ENCODE results near the gene RPAIN. TPM values are rescaled to one million over a fixed set of nuclear protein-coding genes. Genes with fewer than 3 reads are reported as not detected.
"Not testable (repeated sequence)": the region's sequence is repeated elsewhere in the genome, so short reads cannot be mapped to it uniquely, and the experiment has no call there.

Gene RPAIN
- total and polyA plus RNA-seq, 2 experiments from 2014 or later: 69.7 to 115 TPM

GRCh38 chr17:5434984-5435383, 15.0 kb downstream of the RPAIN start (continued):
- TF ChIP-seq, protein P1, sequence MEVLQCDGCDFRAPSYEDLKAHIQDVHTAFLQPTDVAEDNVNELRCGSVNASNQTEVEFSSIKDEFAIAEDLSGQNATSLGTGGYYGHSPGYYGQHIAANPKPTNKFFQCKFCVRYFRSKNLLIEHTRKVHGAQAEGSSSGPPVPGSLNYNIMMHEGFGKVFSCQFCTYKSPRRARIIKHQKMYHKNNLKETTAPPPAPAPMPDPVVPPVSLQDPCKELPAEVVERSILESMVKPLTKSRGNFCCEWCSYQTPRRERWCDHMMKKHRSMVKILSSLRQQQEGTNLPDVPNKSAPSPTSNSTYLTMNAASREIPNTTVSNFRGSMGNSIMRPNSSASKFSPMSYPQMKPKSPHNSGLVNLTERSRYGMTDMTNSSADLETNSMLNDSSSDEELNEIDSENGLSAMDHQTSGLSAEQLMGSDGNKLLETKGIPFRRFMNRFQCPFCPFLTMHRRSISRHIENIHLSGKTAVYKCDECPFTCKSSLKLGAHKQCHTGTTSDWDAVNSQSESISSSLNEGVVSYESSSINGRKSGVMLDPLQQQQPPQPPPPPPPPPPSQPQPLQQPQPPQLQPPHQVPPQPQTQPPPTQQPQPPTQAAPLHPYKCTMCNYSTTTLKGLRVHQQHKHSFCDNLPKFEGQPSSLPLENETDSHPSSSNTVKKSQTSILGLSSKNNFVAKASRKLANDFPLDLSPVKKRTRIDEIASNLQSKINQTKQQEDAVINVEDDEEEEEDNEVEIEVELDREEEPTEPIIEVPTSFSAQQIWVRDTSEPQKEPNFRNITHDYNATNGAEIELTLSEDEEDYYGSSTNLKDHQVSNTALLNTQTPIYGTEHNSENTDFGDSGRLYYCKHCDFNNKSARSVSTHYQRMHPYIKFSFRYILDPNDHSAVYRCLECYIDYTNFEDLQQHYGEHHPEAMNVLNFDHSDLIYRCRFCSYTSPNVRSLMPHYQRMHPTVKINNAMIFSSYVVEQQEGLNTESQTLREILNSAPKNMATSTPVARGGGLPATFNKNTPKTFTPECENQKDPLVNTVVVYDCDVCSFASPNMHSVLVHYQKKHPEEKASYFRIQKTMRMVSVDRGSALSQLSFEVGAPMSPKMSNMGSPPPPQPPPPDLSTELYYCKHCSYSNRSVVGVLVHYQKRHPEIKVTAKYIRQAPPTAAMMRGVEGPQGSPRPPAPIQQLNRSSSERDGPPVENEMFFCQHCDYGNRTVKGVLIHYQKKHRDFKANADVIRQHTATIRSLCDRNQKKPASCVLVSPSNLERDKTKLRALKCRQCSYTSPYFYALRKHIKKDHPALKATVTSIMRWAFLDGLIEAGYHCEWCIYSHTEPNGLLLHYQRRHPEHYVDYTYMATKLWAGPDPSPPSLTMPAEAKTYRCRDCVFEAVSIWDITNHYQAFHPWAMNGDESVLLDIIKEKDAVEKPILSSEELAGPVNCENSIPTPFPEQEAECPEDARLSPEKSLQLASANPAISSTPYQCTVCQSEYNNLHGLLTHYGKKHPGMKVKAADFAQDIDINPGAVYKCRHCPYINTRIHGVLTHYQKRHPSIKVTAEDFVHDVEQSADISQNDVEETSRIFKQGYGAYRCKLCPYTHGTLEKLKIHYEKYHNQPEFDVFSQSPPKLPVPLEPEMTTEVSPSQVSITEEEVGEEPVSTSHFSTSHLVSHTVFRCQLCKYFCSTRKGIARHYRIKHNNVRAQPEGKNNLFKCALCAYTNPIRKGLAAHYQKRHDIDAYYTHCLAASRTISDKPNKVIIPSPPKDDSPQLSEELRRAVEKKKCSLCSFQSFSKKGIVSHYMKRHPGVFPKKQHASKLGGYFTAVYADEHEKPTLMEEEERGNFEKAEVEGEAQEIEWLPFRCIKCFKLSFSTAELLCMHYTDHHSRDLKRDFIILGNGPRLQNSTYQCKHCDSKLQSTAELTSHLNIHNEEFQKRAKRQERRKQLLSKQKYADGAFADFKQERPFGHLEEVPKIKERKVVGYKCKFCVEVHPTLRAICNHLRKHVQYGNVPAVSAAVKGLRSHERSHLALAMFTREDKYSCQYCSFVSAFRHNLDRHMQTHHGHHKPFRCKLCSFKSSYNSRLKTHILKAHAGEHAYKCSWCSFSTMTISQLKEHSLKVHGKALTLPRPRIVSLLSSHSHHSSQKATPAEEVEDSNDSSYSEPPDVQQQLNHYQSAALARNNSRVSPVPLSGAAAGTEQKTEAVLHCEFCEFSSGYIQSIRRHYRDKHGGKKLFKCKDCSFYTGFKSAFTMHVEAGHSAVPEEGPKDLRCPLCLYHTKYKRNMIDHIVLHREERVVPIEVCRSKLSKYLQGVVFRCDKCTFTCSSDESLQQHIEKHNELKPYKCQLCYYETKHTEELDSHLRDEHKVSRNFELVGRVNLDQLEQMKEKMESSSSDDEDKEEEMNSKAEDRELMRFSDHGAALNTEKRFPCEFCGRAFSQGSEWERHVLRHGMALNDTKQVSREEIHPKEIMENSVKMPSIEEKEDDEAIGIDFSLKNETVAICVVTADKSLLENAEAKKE (CRISPR knock-in tag; IDR thresholded peaks at IDR 0.05): no peak
- TF ChIP-seq ZNF114 (CRISPR knock-in tag; IDR thresholded peaks at IDR 0.05): no peak
- TF ChIP-seq EZH2 (IDR thresholded peaks at IDR 0.05; ENCODE audit: low read depth, unreplicated experiment): no peak
- no peak for TF ChIP-seq POLR2AphosphoS5 (IDR thresholded peaks at IDR 0.05; ENCODE audit: low read depth)
- no peak for TF ChIP-seq EZH2phosphoT487 (IDR thresholded peaks at IDR 0.05; ENCODE audit: unreplicated experiment)
- no peak for TF ChIP-seq ZNF331 (CRISPR knock-in tag; IDR thresholded peaks at IDR 0.05; ENCODE audit: low read depth)

DNA sequence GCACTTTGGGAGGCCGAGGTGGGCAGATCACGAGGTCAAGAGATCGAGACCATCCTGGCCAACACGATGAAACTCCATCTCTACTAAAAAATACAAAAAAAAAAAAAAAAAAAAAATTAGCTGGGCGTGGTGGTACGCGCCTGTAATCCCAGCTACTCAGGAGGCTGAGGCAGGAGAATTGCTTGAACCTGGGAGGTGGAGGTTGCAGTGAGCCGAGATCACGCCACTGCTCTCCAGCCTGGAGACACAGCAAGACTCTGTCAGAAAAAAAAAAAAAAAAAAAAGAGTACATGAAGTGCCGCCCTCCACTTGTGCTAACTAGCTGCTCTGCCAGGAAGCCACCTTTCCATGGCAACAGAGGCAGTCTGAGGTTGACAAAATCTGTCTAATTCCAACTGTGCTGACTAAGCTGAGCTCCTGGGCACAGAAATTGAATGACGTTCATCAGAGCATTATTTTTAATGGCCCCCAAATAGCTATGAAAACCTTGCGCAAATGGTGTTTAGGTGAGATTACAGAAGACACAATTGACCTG, 15.9 kb downstream of the RPAIN start:
- Mint-ChIP-seq H3K27me3 (ENCODE audit: insufficient read depth, low read depth, poor library complexity) (peaks cover 14% of the 10 kb centered on the region), H3K4me1 (peaks cover 24% of the 10 kb centered on the region), H3K4me3 (peak overlapping the region; percentile 92; the same call in 2 of the 3 replicates), H3K36me3 (ENCODE audit: low read depth) (peaks cover 76% of the 10 kb centered on the region)
- not testable (repeated sequence) for H3K9me3 Mint-ChIP-seq; DNase-seq (ENCODE audit: low spot score); H3K9me2 ChIP-seq (ENCODE audit: insufficient read depth); H3K4me2 ChIP-seq; H2AFZ ChIP-seq; ATAC-seq; H3K4me1 ChIP-seq (ENCODE audit: insufficient read depth); H3K4me3 ChIP-seq; H3K27me3 ChIP-seq (ENCODE audit: insufficient read depth); H3K27ac Mint-ChIP-seq
- H3F3A ChIP-seq (replicated peaks; ENCODE audit: low read depth): peaks cover 48% of the 10 kb centered on the region
- H3K27ac ChIP-seq (ENCODE audit: low read depth): 0 out of 2 replicates have a peak overlapping the region, but pooled peaks have one; percentile 27
- H4K20me1 ChIP-seq (replicated peaks; ENCODE audit: insufficient read depth): peaks cover 34% of the 10 kb centered on the region
- H3K36me3 ChIP-seq (ENCODE audit: insufficient read depth): peaks cover 59% of the 10 kb centered on the region
- H3K79me2 ChIP-seq (replicated peaks; ENCODE audit: insufficient read depth): peaks cover 35% of the 10 kb centered on the region
